Brain microvascular endothelial cell (primary cell): ENCODE data around the gene TRPC5OS.

Experiments
- DNase-seq: peaks from one replicate; pipeline ENCODE4 v3.0.0-alpha.2; 2020
- H3K27ac ChIP-seq: fragments of 250-450 bp; sonication (Bioruptor Pico); 2 replicates; pipeline ENCODE4 v1.5.1; 2020; ENCODE audit warnings: mild to moderate bottlenecking, moderate library complexity
- H3K27me3 ChIP-seq: fragments of 250-450 bp; sonication (Bioruptor Pico); replicated peaks from 2 replicates; pipeline ENCODE4 v1.5.1; 2020; ENCODE audit warnings: mild to moderate bottlenecking
- H3K36me3 ChIP-seq: fragments of 250-450 bp; sonication (Bioruptor Pico); replicated peaks from 2 replicates; pipeline ENCODE4 v1.5.1; 2020; ENCODE audit warnings: mild to moderate bottlenecking
- H3K4me3 ChIP-seq: 2 replicates; pipeline ENCODE4 v1.5.1; 2011; ENCODE audit warnings: low read depth, mild to moderate bottlenecking, control low read depth, low read length, moderate library complexity
- CTCF ChIP-seq: IDR thresholded peaks from 2 replicates; pipeline ENCODE4 v1.5.1; 2011; ENCODE audit warnings: low read depth, mild to moderate bottlenecking, moderate library complexity, low read length, control low read depth, inconsistent platforms; ENCODE audit errors: missing control alignments
- in situ Hi-C: cut with HindIII; loops from 2 replicates; pipeline ENCODE4 v1.10.0; 2017; ENCODE audit warnings: low sequenced_read_pairs, low pct_ligation_motif_present

The TRPC5OS gene

GRCh38 chrX:111875881-111876280, at the start of gene TRPC5OS:
Gene TRPC5OS (plus strand): TSS chrX:111876181. CDS start chrX:111901850, 25,669 bp downstream.
- in situ Hi-C loops: no loop called here
- H3K36me3 ChIP-seq: no peaks in the 10 kb centered on the region
- DNase-seq: no peak
- no peak within 1 kb of the TSS for H3K27ac ChIP-seq
- H3K4me3 ChIP-seq: no peak within 1 kb of the TSS
- no peak for TF ChIP-seq CTCF
- H3K27me3 ChIP-seq: no peaks in the 10 kb centered on the region

- no peak for TF ChIP-seq CTCF
- no peak overlapping the region for H3K27ac ChIP-seq
- no peaks in the 10 kb centered on the region for H3K27me3 ChIP-seq
- no peak for DNase-seq
- no peak overlapping the region for H3K4me3 ChIP-seq
- no peaks in the 10 kb centered on the region for H3K36me3 ChIP-seq
- in situ Hi-C loops: no loop called here
These were observed 46.6 kb upstream of the TRPC5OS start for GRCh38 chrX:111829345-111829744.

- no peak for TF ChIP-seq CTCF
- in situ Hi-C loops: no loop called here
- H3K4me3 ChIP-seq: no peak overlapping the region
- H3K27me3 ChIP-seq: no peaks in the 10 kb centered on the region
- H3K27ac ChIP-seq: no peak overlapping the region
- no peaks in the 10 kb centered on the region for H3K36me3 ChIP-seq
- DNase-seq: no peak
These were observed 45.4 kb upstream of the TRPC5OS start for GRCh38 chrX:111830571-111830970.

- in situ Hi-C loops: no loop called here
- no peak for DNase-seq
- TF ChIP-seq CTCF: no peak
- Histone ChIP-seq H3K27me3 (no peaks in the 10 kb centered on the region), H3K27ac (no peak overlapping the region), H3K4me3 (no peak overlapping the region), H3K36me3 (no peaks in the 10 kb centered on the region)
These were observed 44.6 kb upstream of the TRPC5OS start for GRCh38 chrX:111831343-111831742.

- DNase-seq: no peak
- Histone ChIP-seq H3K4me3 (no peak overlapping the region), H3K27ac (no peak overlapping the region), H3K27me3 (no peaks in the 10 kb centered on the region), H3K36me3 (no peaks in the 10 kb centered on the region)
- in situ Hi-C loops: no loop called here
- TF ChIP-seq CTCF: no peak
These were observed 38.8 kb upstream of the TRPC5OS start for GRCh38 chrX:111837197-111837596.

- H3K27me3 ChIP-seq: no peaks in the 10 kb centered on the region
- in situ Hi-C loops: no loop called here
- no peak overlapping the region for H3K27ac ChIP-seq
- H3K36me3 ChIP-seq: no peaks in the 10 kb centered on the region
- TF ChIP-seq CTCF: no peak
- no peak for DNase-seq
- H3K4me3 ChIP-seq: no peak overlapping the region
These were observed 28.4 kb upstream of the TRPC5OS start for GRCh38 chrX:111847491-111848133.
